Right lobe of liver (tissue), 6 donors: ENCODE measurements around the gene CAPN12. TPM values are rescaled to one million over a fixed set of nuclear protein-coding genes. Genes with fewer than 3 reads are reported as not detected.

ENCODE experiments used
- ATAC-seq, 4 donors: fragments of 200-7000 bp; cut with Tn5 transposase; one replicate each; pipeline ENCODE4 v1.9.1; 2020; ENCODE audit warnings: mild to moderate bottlenecking in 4 of 4, moderate library complexity in 4 of 4
- DNase-seq, 3 donors: peaks; one replicate each; pipeline ENCODE4 v3.0.0-alpha.2; 2020
- H3K27ac ChIP-seq, 3 donors: fragments of 200-600 bp; one replicate each; pipeline ENCODE4 v1.8.0; 2022
- H3K27me3 ChIP-seq, 2 donors: fragments of 200-600 bp; one replicate each; pipeline ENCODE4 v1.8.0; 2022
- H3K36me3 ChIP-seq, 4 donors: fragments of 200-600 bp; sonication (generic) in 1 of 4; one replicate each; pipeline versions ENCODE4 v1.5.1 to v1.8.0; 2017 to 2022; ENCODE audit warnings: control low read depth in 1 of 4
- H3K4me1 ChIP-seq, 4 donors: fragments of 200-600 bp; sonication (generic) in 1 of 4; one replicate each; pipeline versions ENCODE4 v1.5.1 to v1.8.0; 2017 to 2022; ENCODE audit warnings: control low read depth in 1 of 4
- H3K4me3 ChIP-seq, 3 donors: fragments of 200-600 bp; one replicate each; pipeline ENCODE4 v1.8.0; 2022
- H3K9me3 ChIP-seq, 4 donors: fragments of 200-600 bp; sonication (generic) in 1 of 4; one replicate each; pipeline versions ENCODE4 v1.5.1 to v1.8.0; 2017 to 2022; ENCODE audit warnings: control low read depth in 1 of 4
- POLR2A ChIP-seq: fragments of 450-650 bp; IDR thresholded peaks from one replicate; pipeline ENCODE4 v1.6.1; 2017; ENCODE audit warnings: antibody characterized with exemption, mild to moderate bottlenecking
- WGBS: methylation state at CpG from one replicate; pipeline ENCODE4 v1.1.6; 2018; ENCODE audit warnings: low coverage, low lambda C conversion rate; ENCODE audit not compliant: insufficient coverage; ENCODE audit errors: missing lambda C conversion rate; 5-methylcytosine and 5-hydroxymethylcytosine counted together
- intact Hi-C, 2 donors: fragments of 100-400 bp; cut with DNase I; formaldehyde crosslinking; loops; one replicate each; pipeline versions ENCODE4 v1.11.2 to v1.14.1; 2022
- total RNA-seq, 6 experiments: library from RNA; depleted of rRNA in 2 of 6; stranded (reverse); fragments of >200 nt in 2 of 6; fragmentation: NEBNext Ultra II Directional in 3 of 6; extraction: Animal tissue kit (Norgen Biotek cat#: 25700) in 3 of 6; gene quantifications; one replicate each; pipeline versions ENCODE4 v1.1.0 to v1.2.4, GENCODE V29; 2016 to 2023
- TF ChIP-seq, protein P1 (sequence below), 4 donors: fragments of 200-600 bp in 3 of 4; fragments of 450-650 bp in 1 of 4; IDR thresholded peaks; one replicate each; pipeline versions ENCODE4 v1.5.1 to v1.8.0; 2016 to 2022; ENCODE audit warnings: antibody characterized with exemption in 4 of 4, mild to moderate bottlenecking in 2 of 4
- donor health status: DM: no; HTN: yes; CAD: no.
- donor health status: DM: no; HTN: no; CAD: no.
- donor health status: DM: no; HTN: no; CAD: no.
- donor health status: DM: no; HTN: yes; CAD: no.
- donor health status: DM: no; HTN: yes; CAD: no.

The CAPN12 gene
- total RNA-seq, 6 experiments from 2014 or later = 2.2 to 45.3 (median 16.3) TPM

DNA sequence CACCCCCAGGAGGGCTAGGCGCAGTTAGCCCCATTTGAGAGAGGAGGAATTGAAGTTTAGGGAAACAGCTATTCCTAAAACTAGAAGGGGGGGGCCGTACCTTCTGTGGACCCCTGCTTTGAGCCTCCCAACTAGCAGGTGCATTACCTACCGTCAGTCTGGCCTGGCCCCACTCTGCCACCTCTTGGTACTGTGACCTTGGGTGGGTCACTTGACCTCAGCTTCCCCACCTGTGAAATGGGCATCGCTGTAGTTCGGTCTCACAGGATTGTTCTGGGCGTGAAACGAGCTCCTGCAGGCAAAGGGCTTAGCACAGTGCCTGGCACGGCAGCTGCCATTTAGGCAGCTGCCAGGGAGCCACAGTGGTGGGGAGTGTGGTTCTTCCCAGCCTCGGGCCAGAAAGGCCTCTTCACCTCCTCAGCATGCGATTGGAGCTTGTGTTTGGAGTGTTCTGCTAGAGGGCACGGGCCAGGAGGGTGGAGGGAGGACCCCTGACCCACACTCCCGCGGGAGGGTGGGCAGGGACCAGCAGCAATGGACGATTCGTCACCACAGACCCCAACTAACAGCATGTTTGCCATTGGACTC lies 32.0 kb downstream of the CAPN12 start:
- H3K36me3 ChIP-seq = peaks cover 0 to 71% (median 36%) of the 10 kb centered on the region in 4 donors
- DNase-seq (no peak), ATAC-seq (no peak)
- H3K4me1 ChIP-seq = peaks cover 0 to 58% (median 29%) of the 10 kb centered on the region in 4 donors
- peak overlapping the region; percentile 43 to 76 (median 71) for H3K27ac ChIP-seq
- intact Hi-C loops = no loop called here
- H3K4me3 ChIP-seq = no peak overlapping the region
- H3K9me3 ChIP-seq = no peaks in the 10 kb centered on the region
- no peaks in the 10 kb centered on the region for H3K27me3 ChIP-seq
- 20% methylated on average over 2 of the region's 15 CpGs for WGBS
- TF ChIP-seq, protein P1, sequence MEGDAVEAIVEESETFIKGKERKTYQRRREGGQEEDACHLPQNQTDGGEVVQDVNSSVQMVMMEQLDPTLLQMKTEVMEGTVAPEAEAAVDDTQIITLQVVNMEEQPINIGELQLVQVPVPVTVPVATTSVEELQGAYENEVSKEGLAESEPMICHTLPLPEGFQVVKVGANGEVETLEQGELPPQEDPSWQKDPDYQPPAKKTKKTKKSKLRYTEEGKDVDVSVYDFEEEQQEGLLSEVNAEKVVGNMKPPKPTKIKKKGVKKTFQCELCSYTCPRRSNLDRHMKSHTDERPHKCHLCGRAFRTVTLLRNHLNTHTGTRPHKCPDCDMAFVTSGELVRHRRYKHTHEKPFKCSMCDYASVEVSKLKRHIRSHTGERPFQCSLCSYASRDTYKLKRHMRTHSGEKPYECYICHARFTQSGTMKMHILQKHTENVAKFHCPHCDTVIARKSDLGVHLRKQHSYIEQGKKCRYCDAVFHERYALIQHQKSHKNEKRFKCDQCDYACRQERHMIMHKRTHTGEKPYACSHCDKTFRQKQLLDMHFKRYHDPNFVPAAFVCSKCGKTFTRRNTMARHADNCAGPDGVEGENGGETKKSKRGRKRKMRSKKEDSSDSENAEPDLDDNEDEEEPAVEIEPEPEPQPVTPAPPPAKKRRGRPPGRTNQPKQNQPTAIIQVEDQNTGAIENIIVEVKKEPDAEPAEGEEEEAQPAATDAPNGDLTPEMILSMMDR (IDR thresholded peaks at IDR 0.05) = no peak
- TF ChIP-seq POLR2A = no peak

DNA sequence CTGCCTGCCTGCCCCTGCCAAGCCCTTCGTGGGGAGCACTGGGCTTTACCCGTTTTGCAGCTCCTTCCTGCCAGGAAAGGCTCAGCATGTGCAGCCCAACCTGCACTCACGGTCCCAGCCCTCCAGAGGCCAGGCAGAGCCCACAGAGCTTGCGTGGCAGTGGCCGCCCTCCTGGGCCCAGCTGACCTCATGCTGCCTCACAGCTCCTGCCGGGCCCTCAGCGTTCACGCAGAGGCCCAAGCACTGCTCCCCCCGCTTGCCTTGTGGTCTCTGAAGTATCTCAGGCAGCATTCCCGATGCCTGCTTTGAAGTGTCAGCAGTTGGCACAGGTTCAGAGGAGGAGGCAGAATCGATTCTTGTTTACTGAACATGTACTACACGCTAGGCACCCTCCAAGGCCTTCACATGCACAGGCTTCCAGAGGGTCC lies 32.5 kb downstream of the CAPN12 start:
- intact Hi-C loops = no loop called here
- Histone ChIP-seq H3K27me3 (no peaks in the 10 kb centered on the region), H3K4me3 (no peak overlapping the region), H3K27ac (peak overlapping the region; percentile 43 to 76 (median 71)), H3K9me3 (no peaks in the 10 kb centered on the region), H3K4me1 (peaks cover 0 to 63% (median 32%) of the 10 kb centered on the region in 4 donors), H3K36me3 (peaks cover 0 to 71% (median 32%) of the 10 kb centered on the region in 4 donors)
- TF ChIP-seq POLR2A = no peak
- TF ChIP-seq, protein P1 (IDR thresholded peaks at IDR 0.05) = no peak
- ATAC-seq = peak; percentile 9 to 17 (median 13)
- DNase-seq = no peak
- 20% methylated on average over 3 of the region's 12 CpGs for WGBS

DNA sequence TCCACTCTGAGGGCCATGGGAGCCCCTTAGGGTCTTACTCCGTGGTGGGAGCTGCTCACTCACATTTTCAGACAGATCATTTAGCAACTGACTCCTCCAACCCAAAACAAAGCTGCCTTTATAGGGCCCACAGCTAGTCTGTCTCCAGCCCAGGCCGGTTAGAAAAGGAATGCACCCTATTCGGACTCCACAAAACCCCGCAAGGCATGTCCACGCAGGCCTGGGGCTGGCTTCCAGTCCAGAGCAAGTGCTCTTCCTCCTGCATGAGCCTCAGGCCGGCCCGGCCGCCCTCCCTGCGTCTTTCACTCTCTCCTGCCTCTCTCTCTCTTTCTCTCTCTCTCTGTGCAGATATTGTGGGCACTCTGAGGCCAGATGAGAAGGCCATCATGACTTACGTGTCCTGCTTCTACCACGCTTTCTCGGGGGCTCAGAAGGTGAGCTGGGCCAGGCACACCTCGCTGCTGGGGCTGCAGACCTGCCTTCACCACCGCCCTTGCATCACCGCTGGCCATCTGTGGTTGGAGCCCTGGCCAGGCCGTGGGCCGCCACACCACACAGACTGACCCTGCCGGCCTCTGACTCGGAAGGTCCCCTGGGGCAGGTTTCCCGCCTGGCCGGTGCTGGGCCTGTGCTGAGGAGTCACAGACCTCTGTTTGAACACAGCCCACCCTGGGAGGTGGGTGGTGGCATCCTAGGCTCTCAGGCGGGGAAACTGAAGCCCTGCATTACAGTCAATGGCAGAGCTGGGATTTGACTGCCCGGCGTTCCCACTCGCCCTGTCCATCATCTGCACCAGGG lies 33.1 kb downstream of the CAPN12 start:
- Histone ChIP-seq H3K4me1 (peaks cover 0 to 69% (median 33%) of the 10 kb centered on the region in 4 donors), H3K36me3 (peaks cover 0 to 71% (median 33%) of the 10 kb centered on the region in 4 donors), H3K27me3 (no peaks in the 10 kb centered on the region), H3K4me3 (no peak overlapping the region), H3K27ac (peak overlapping the region; percentile 43 to 76 (median 71)), H3K9me3 (no peaks in the 10 kb centered on the region)
- intact Hi-C loops = no loop called here
- DNase-seq (peak in 2 of 3 donors; percentile 64 to 78), ATAC-seq (peak; percentile 26 to 49 (median 46))
- TF ChIP-seq, protein P1 (IDR thresholded peaks at IDR 0.05) = no peak
- no peak for TF ChIP-seq POLR2A
- WGBS = 46% methylated on average over 14 of the region's 25 CpGs

DNA sequence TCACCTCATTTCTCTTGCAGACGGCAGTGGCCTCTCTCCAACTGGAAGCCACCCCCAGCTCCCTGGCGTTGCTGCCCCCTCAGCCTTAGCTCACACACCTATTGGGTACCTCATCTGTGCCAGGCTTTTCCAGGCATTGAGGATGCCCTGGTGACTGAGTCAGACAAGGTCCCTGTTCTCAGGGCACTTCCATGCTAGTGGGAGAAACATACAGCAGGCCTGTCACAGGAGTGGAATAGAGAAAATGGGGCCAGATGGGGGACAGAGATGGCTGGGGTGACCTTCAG lies 33.9 kb downstream of the CAPN12 start:
- no peaks in the 10 kb centered on the region for H3K9me3 ChIP-seq
- no peak overlapping the region for H3K4me3 ChIP-seq
- peaks cover 0 to 72% (median 35%) of the 10 kb centered on the region in 4 donors for H3K36me3 ChIP-seq
- H3K27ac ChIP-seq = peak overlapping the region in 1 of 3 donors; percentile 76
- ATAC-seq (no peak), DNase-seq (no peak)
- 61% methylated on average over 2 of the region's 2 CpGs for WGBS
- no peaks in the 10 kb centered on the region for H3K27me3 ChIP-seq
- intact Hi-C loops = no loop called here
- TF ChIP-seq POLR2A = no peak
- TF ChIP-seq, protein P1 (IDR thresholded peaks at IDR 0.05) = no peak
- peaks cover 0 to 71% (median 33%) of the 10 kb centered on the region in 4 donors for H3K4me1 ChIP-seq
